Tibial nerve (tissue), 4 donors: ENCODE measurements around the gene SPAAR.

ENCODE experiments used
- CTCF ChIP-seq, 5 experiments: fragments of 200-600 bp in 3 of 5; fragments of 450-650 bp in 2 of 5; sonication (generic) in 3 of 5; IDR thresholded peaks; one replicate each; pipeline ENCODE4 v1.5.1; 2016 to 2019; ENCODE audit warnings: antibody characterized with exemption in 5 of 5, mild to moderate bottlenecking in 3 of 5, moderate library complexity in 2 of 5
- EP300 ChIP-seq, 2 donors: sonication (generic); formaldehyde crosslinking; IDR thresholded peaks; one replicate each; pipeline ENCODE4 v1.6.1; 2017; ENCODE audit warnings: antibody characterized with exemption in 2 of 2, mild to moderate bottlenecking in 1 of 2

- TF ChIP-seq CTCF (IDR thresholded peaks at IDR 0.05) (no peak), EP300 (IDR thresholded peaks at IDR 0.05) (no peak)
Measured at GRCh38 chr9:35909274-35909673, at the start of gene SPAAR.
